Caco-2 (cell line): ENCODE results near the gene CYP2W1. TPM values are rescaled to one million over a fixed set of nuclear protein-coding genes. Genes with fewer than 3 reads are reported as not detected.
A peak's percentile ranks its signal among the peaks of the same experiment; 100 is the strongest.

Source experiments
- Bru-seq: library from RNA; stranded (reverse); fragments of 400-500 nt; gene quantifications from one replicate; lab custom pipeline; 2021; lab: Mats Ljungman, UMichigan
- BruChase-seq, 2 experiments: library from RNA; stranded (reverse); fragments of 400-500 nt; gene quantifications; one replicate each; lab custom pipeline; 2021; lab: Mats Ljungman, UMichigan
- BruUV-seq: library from RNA; stranded (reverse); fragments of 400-500 nt; replicated peaks from 2 replicates; lab custom pipeline; 2021; lab: Mats Ljungman, UMichigan
- CTCF ChIA-PET: fragments of 300-600 bp; sonication (Branson Sonifier 250); formaldehyde crosslinking; loops from one replicate; lab custom pipeline; 2022; ENCODE audit warnings: antibody characterized with exemption; lab: Charles Lee
- POLR2A ChIA-PET: fragments of 300-600 bp; sonication (Branson Sonifier 250); formaldehyde crosslinking; loops from one replicate; lab custom pipeline; 2022; ENCODE audit warnings: antibody characterized with exemption; lab: Charles Lee
- DNase-seq, 2 experiments: peaks; one replicate each; pipeline versions ENCODE4 v3.0.0 to v3.0.0-alpha.2; 2020 to 2022
- H3K27me3 ChIP-seq: replicated peaks from 2 replicates; pipeline ENCODE4 v1.6.0; 2011; ENCODE audit warnings: low read length; ENCODE audit not compliant: control insufficient read depth, insufficient read depth
- H3K36me3 ChIP-seq: 2 replicates; pipeline ENCODE4 v1.5.1; 2011; ENCODE audit warnings: low read length; ENCODE audit not compliant: control insufficient read depth, insufficient read depth
- H3K4me1 ChIP-seq: fragments of 250-450 bp; sonication (Bioruptor Pico); 2 replicates; pipeline ENCODE4 v1.5.1; 2020; ENCODE audit warnings: mild to moderate bottlenecking
- H3K4me3 ChIP-seq: 2 replicates; pipeline ENCODE4 v1.5.1; 2011; ENCODE audit warnings: low read depth, mild to moderate bottlenecking, control low read depth, low read length
- H3K9me3 ChIP-seq: fragments of 250-450 bp; sonication (Bioruptor Pico); 2 replicates; pipeline ENCODE4 v1.5.1; 2020; ENCODE audit warnings: mild to moderate bottlenecking, moderate library complexity
- H3K27ac Mint-ChIP-seq: one replicate; pipeline ENCODE4 v1.8.0; 2022; ENCODE audit warnings: mixed read lengths; ENCODE audit not compliant: unreplicated experiment
- H3K27me3 Mint-ChIP-seq: one replicate; pipeline ENCODE4 v1.8.0; 2022; ENCODE audit warnings: mixed read lengths; ENCODE audit not compliant: insufficient read depth, unreplicated experiment
- H3K36me3 Mint-ChIP-seq: one replicate; pipeline ENCODE4 v1.8.0; 2022; ENCODE audit warnings: mild to moderate bottlenecking, mixed read lengths; ENCODE audit not compliant: insufficient read depth, unreplicated experiment
- H3K4me1 Mint-ChIP-seq: one replicate; pipeline ENCODE4 v1.8.0; 2022; ENCODE audit warnings: low read depth, mixed read lengths; ENCODE audit not compliant: unreplicated experiment
- H3K4me3 Mint-ChIP-seq: one replicate; pipeline ENCODE4 v1.8.0; 2022; ENCODE audit warnings: mild to moderate bottlenecking, moderate library complexity, mixed read lengths; ENCODE audit not compliant: unreplicated experiment
- H3K9me3 Mint-ChIP-seq: one replicate; pipeline ENCODE4 v1.8.0; 2022; ENCODE audit warnings: mixed read lengths; ENCODE audit not compliant: unreplicated experiment
- intact Hi-C: fragments of 100-400 bp; cut with micrococcal nuclease; formaldehyde crosslinking; loops from one replicate; pipeline ENCODE4 v1.10.0; 2022; ENCODE audit not compliant: unreplicated experiment
- long read RNA-seq: library from polyadenylated mRNA; stranded (forward); transcript quantifications from one replicate; pipeline ENCODE4 v2.0.0, GENCODE V29; 2022
- total RNA-seq: library from RNA; stranded (reverse); gene quantifications from 2 replicates; pipeline ENCODE4 v1.2.3, GENCODE V29; 2022
- TF ChIP-seq, protein P1 (sequence below), 2 experiments: fragments of 200-600 bp in 1 of 2; IDR thresholded peaks; 1 replicate in 1 of 2; 2 replicates in 1 of 2; pipeline versions ENCODE4 v1.5.1 to v1.8.0; 2011 to 2022; ENCODE audit warnings: antibody characterized with exemption in 1 of 2, control low read depth in 1 of 2, inconsistent platforms in 1 of 2, low read depth in 1 of 2, low read length in 1 of 2, mild to moderate bottlenecking in 1 of 2, moderate library complexity in 1 of 2; ENCODE audit not compliant: insufficient read depth in 1 of 2, severe bottlenecking in 1 of 2, unreplicated experiment in 1 of 2

Gene CYP2W1
- total RNA-seq (24.0 and 25.1 TPM in 2 replicates), Bru-seq, nascent RNA (percentile 52 among the genes with signal in this experiment), BruChase-seq, experiment 1, labeled RNA remaining after a 2-hour chase (percentile 56 among the genes with signal in this experiment), BruChase-seq, experiment 2, labeled RNA remaining after a 6-hour chase (percentile 64 among the genes with signal in this experiment)
- long read RNA-seq, transcript CYP2W1-201 (9 exons, 2,304 nt), result major isoform, 25 of 49 reads
- long read RNA-seq, partial matches to known transcripts, result 10 of 49 reads
- long read RNA-seq, other reads (novel, unspliced or antisense), result 12 of 49 reads

DNA sequence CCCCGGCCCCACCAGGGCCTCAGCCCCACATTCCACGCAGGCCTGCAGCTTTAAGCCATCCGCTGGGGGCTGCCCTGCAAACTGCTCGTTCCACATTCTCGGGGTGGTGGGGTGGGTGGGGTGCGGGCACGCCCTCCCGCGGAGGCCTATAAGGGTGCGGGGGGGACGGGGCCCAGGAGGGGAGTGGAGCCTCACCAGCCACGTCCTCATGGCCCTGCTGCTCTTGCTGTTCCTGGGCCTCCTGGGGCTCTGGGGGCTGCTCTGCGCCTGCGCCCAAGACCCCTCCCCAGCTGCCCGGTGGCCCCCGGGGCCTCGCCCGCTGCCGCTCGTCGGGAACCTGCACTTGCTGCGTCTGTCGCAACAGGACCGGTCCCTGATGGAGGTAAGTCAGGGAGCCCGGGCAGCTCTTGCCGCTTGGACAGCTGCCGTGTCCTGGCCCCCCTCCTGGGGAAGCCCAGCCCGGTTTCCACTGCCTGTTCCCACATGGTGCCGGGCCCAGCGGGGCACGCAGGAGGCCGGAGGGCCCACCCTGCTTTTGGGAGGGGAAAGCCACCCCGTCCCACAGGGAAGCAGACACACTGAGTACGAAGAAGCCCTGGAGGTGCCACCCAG, at the start of gene CYP2W1:
Gene CYP2W1, plus strand, starts transcription at position 178 of the 612 bp plus-strand sequence. Its CDS starts 31 bp downstream, at position 209.
- CTCF ChIA-PET, result interaction anchor here (0.6 to 1.4 kb wide), 2 partner anchors 10 to 78 kb away, joined by 3 to 17 read pairs; no protein-coding TSS in a partner anchor
- peaks cover 1% of the 10 kb centered on the region for H3K4me1 Mint-ChIP-seq
- Histone ChIP-seq H3K36me3 (no peaks in the 10 kb centered on the region), H3K27me3 (no peaks in the 10 kb centered on the region), H3K4me3 (peak within 1 kb of the TSS; percentile 32), H3K9me3 (no peaks in the 10 kb centered on the region), H3K4me1 (peaks cover 48% of the 10 kb centered on the region)
- H3K27ac Mint-ChIP-seq, result peak within 1 kb of the TSS; percentile 29
- TSS peak; percentile 14 for BruUV-seq
- H3K36me3 Mint-ChIP-seq, result no peaks in the 10 kb centered on the region
- H3K4me3 Mint-ChIP-seq, result no peak within 1 kb of the TSS
- POLR2A ChIA-PET, result interaction anchor here (0.6 kb wide), 1 partner anchor 173 kb away, joined by 5 read pairs; no protein-coding TSS in a partner anchor
- no peaks in the 10 kb centered on the region for H3K27me3 Mint-ChIP-seq
- peak; percentile 53 to 80 for DNase-seq
- intact Hi-C loops, result no loop called here
- no peaks in the 10 kb centered on the region for H3K9me3 Mint-ChIP-seq
- TF ChIP-seq, protein P1, sequence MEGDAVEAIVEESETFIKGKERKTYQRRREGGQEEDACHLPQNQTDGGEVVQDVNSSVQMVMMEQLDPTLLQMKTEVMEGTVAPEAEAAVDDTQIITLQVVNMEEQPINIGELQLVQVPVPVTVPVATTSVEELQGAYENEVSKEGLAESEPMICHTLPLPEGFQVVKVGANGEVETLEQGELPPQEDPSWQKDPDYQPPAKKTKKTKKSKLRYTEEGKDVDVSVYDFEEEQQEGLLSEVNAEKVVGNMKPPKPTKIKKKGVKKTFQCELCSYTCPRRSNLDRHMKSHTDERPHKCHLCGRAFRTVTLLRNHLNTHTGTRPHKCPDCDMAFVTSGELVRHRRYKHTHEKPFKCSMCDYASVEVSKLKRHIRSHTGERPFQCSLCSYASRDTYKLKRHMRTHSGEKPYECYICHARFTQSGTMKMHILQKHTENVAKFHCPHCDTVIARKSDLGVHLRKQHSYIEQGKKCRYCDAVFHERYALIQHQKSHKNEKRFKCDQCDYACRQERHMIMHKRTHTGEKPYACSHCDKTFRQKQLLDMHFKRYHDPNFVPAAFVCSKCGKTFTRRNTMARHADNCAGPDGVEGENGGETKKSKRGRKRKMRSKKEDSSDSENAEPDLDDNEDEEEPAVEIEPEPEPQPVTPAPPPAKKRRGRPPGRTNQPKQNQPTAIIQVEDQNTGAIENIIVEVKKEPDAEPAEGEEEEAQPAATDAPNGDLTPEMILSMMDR (IDR thresholded peaks at IDR 0.05; ENCODE audit: insufficient read depth in 1 of 2, low read depth in 1 of 2, low read length in 1 of 2, severe bottlenecking in 1 of 2, unreplicated experiment in 1 of 2), result no peak

GRCh38 chr7:934469-935163, 48.4 kb upstream of the CYP2W1 start:
- Histone ChIP-seq H3K9me3 (no peaks in the 10 kb centered on the region), H3K27me3 (no peaks in the 10 kb centered on the region), H3K4me3 (no peak overlapping the region), H3K36me3 (peaks cover 1% of the 10 kb centered on the region), H3K4me1 (no peaks in the 10 kb centered on the region)
- Mint-ChIP-seq H3K9me3 (no peaks in the 10 kb centered on the region), H3K4me3 (no peak overlapping the region), H3K4me1 (no peaks in the 10 kb centered on the region), H3K36me3 (peaks cover 38% of the 10 kb centered on the region), H3K27me3 (no peaks in the 10 kb centered on the region), H3K27ac (no peak overlapping the region)
- no peak for DNase-seq
- intact Hi-C loops, result no loop called here
- BruUV-seq, result no TSS peak
- ChIA-PET CTCF (no interaction called here), POLR2A (no interaction called here)
- TF ChIP-seq, protein P1 (IDR thresholded peaks at IDR 0.05; ENCODE audit: insufficient read depth in 1 of 2, low read depth in 1 of 2, low read length in 1 of 2, severe bottlenecking in 1 of 2, unreplicated experiment in 1 of 2), result no peak

DNA sequence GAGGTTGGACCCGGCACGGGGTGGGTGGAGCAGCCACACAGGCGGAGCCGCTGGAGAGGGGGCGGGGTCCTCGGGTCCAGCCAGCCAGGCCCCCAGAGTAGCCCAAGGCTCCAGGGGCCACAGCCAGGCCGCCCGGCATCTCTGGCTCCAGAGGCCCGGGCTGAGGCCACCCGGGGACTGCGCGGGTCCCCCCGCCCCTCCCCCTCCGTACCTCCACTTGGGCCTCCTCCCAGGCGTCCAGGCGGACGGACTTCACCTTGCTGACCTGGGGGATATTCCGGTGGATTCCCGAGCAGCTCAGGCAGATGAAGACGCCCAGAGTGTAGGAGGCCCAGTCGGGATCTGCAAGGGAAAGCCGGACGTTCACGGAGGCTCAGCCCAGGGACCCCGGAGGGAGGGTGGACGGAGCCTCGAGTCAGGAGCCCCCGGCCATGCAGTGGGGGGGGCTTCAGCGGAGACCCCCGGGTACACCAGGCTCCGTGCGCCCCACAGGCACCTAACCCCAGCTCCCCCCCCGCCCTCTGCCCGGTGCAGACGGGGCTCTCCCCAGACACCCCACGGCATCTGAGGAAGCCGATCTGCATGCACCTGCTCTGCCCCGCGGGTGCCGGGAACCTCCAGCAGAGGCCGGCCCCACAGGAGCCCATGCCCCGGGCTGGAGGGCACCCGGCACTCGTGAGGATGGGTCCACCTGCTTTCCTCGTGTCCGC, 47.7 kb upstream of the CYP2W1 start:
- intact Hi-C loops, result no loop called here
- Mint-ChIP-seq H3K27ac (no peak overlapping the region), H3K36me3 (peaks cover 38% of the 10 kb centered on the region), H3K9me3 (no peaks in the 10 kb centered on the region), H3K4me3 (no peak overlapping the region), H3K27me3 (no peaks in the 10 kb centered on the region), H3K4me1 (no peaks in the 10 kb centered on the region)
- no peaks in the 10 kb centered on the region for H3K27me3 ChIP-seq
- TF ChIP-seq, protein P1 (IDR thresholded peaks at IDR 0.05; ENCODE audit: insufficient read depth in 1 of 2, low read depth in 1 of 2, low read length in 1 of 2, severe bottlenecking in 1 of 2, unreplicated experiment in 1 of 2), result no peak
- POLR2A ChIA-PET, result no interaction called here
- no peaks in the 10 kb centered on the region for H3K4me1 ChIP-seq
- no TSS peak for BruUV-seq
- peaks cover 1% of the 10 kb centered on the region for H3K36me3 ChIP-seq
- H3K4me3 ChIP-seq, result no peak overlapping the region
- CTCF ChIA-PET, result no interaction called here
- DNase-seq, result no peak
- H3K9me3 ChIP-seq, result no peaks in the 10 kb centered on the region
